HPDE6-E6E7 (cell line): ENCODE results near the gene EXOC3L4.
"Not testable (repeated sequence)": the region's sequence is repeated elsewhere in the genome, so short reads cannot be mapped to it uniquely, and the experiment has no call there.

Source experiments
- DNase-seq: peaks from one replicate; pipeline ENCODE4 v3.0.0; 2011; ENCODE audit warnings: missing footprints; ENCODE audit errors: extremely low spot score

Gene EXOC3L4

GRCh38 chr14:103094406-103095209 is at the start of gene EXOC3L4:
Gene EXOC3L4 (plus strand): TSS chr14:103094725. CDS start chr14:103100220, 5,495 bp downstream.
- DNase-seq, result no peak

DNA sequence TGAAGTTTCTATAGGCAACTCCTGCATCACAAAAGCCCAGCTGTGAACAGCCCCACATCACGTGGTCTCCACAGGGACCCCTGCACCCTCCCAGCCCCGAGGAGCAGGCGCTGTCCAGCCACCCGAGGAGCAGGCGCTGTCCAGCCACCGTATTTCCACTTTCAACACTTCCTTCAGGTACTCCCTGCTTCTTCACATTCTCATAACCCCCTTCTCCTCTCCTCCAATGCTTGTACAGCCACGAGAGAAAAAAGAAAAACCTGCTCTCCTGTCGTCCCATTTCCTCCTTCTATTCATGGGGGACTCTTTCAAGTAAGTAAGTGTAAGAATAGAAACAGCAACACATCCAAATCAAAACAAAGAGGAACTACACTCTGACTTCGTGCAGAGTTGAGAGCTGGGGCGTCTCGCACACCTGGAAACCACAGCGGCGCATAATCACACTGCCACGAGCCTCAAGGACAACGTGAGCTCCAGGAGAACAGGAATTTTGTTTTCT is 49.1 kb upstream of the EXOC3L4 start:
- DNase-seq, result no peak

GRCh38 chr14:103047453-103047852 is 47.1 kb upstream of the EXOC3L4 start:
- DNase-seq, result not testable (repeated sequence)

GRCh38 chr14:103050935-103051334 is 43.6 kb upstream of the EXOC3L4 start:
- no peak for DNase-seq

GRCh38 chr14:103052407-103052806 is 42.1 kb upstream of the EXOC3L4 start:
- DNase-seq, result no peak

DNA sequence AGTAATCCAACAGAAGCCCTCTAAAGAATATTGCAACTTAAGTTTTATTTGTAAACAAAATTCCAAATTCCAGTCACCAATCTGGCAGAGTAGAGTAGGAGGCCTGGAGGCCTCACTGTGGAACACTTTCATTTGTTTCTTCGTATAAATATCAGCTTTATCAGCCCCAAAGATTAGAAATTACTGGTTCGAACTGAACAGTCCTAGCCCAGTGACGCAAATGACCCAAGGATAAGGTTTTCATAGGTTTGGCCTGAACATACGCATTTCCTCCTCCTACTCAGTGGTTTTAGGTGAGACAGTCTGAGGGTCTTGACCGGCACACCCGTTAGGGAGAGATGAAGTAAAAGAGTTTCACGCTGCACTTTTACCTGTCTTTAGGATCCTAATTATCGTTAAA is 38.8 kb upstream of the EXOC3L4 start:
- DNase-seq, result no peak

DNA sequence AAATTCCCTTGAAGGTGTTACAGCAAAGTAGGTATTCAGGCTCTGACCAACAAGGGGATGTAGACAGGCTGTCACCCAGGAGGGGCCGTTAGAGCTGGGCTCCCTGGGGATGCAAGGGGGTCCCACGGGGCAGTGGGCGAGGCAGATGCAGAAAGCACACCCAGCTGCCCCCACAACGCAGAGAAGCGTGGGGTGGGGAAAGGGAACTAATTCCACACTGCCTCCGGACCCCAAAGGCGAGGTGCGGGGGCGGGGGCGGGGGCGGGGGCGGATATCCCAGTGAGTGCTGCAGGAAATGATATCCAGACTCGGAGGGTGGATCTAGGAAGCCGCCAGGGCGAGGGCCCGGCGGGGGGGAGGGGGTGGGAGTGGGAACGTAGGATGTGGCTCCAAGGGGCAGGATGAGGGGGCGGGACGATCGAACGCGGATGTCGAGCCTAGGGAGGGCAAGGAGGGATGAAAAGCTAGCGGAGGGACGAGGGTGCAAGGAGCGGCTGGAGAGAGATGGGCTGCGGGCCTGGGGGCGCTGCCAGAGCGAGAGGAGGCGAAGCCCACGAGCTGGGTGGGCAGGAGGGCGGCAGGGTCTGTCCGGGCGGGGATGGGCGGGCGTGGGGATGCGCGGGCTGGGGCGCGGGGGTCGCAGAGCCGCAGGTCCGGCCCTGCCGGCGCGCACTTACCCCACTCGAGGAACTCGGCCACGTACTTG is 38.0 kb upstream of the EXOC3L4 start:
- no peak for DNase-seq

- no peak for DNase-seq
Observed at GRCh38 chr14:103057028-103057371, 37.5 kb upstream of the EXOC3L4 start.

DNA sequence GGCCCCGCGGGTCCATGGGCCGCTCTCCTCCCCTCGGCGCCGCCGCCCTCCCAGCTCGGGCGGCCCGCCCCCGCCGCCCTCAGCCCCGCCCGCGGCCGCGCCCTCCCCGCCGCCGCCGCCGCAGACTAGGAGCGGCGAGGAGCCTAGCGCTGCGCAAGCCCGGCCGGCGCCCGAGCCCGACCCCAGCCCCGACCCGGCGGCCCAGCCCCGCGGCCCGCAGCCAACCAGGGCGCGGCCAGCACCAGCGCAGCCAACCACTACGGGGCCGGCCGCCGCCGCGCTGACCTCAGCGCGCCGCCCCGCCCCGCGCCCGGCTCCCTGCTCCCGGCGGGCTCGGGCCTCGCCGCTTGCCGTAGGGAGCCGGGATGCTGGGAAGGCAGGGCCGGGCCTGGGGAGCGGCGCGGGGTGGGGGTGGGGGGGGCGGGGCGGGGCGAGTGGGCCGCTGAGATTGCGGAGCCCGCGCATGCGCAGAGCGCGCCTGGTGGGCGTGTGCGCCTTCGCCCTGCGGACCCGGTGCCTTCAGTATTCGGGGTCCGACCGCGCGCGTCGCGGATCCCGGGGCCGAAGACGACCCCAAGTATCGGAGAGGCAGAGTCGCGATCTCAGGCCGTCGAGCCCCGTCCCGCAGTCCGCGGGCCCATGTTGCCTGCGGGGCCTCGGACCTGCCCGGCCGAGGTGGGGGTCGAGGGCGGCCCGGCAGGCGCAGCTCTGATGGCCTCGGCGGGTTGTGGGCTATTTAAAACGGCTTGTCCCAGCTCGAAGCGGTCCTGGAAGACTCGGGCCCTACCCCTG is 37.0 kb upstream of the EXOC3L4 start, which contains the start of gene CDC42BPB:
TSS of gene CDC42BPB (minus strand) at position 178 of the 792 bp plus-strand sequence. CDS start 376 bp downstream, outside the sequence.
- peak; percentile 88 for DNase-seq

DNA sequence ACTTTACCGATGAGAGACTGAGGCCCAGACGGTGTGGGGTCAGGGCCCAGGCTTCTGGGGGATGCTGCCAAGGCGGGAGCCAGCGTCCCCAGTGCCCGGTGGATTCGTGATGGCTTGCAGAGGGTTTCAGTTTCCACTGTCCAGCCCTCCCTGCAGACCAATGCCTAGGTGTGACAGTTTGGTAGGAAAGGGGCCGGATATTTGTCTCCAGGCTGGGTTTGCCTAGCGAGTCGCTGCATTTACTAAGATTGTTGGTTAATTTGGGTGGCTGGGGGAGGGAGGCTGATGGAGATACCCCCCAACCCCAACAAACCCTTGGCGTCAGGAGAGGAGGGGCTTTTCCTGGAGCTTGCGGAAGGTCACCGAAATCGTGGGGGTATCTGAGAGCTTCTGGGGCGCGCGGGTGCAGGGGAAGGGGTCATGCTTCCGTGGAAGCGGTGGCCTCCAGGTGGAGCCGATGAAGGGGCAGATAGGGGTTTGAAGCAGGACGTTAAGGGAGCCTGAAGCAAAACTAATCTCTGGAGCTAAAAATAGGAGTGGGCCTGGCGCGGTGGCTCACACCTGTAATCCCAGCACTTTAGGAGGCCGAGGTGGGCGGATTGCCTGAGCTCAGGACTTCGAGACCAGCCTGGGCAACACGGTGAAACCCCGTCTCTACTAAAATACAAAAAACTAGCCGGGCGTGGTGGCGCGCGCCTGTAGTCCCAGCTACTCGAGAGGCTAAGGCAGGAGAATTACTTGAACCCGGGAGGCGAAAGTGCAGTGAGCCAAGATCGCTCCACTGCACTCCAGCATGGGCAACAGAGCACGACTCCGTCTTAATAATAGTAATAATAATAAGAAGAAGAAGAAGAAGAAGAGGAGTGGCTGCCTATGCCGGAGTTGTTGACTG is 36.1 kb upstream of the EXOC3L4 start:
- no peak for DNase-seq

DNA sequence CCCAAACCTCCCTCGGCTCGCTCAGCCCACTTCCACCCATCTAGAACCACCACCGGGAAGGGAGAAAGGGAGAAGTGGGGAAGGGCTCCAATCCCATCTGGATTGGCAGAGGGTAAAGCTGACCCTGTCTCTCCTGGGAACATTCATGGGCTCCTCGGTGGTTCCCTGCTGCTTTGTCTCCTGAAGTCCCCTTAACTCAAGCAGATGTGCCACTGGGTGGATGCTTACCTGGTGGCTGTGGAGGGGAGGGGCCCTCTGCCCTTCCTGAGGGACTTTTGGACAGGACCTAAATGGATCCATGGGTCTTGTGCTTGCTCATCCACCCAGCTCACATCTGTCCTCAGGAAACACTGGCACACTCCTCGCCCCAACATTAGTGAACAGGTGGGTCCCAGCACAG is 35.0 kb upstream of the EXOC3L4 start:
- DNase-seq, result no peak

GRCh38 chr14:103061482-103061976 is 33.0 kb upstream of the EXOC3L4 start:
- no peak for DNase-seq

- no peak for DNase-seq
Observed at GRCh38 chr14:103064436-103064835, 30.1 kb upstream of the EXOC3L4 start.

GRCh38 chr14:103064978-103065377 is 29.5 kb upstream of the EXOC3L4 start:
- DNase-seq, result no peak

DNA sequence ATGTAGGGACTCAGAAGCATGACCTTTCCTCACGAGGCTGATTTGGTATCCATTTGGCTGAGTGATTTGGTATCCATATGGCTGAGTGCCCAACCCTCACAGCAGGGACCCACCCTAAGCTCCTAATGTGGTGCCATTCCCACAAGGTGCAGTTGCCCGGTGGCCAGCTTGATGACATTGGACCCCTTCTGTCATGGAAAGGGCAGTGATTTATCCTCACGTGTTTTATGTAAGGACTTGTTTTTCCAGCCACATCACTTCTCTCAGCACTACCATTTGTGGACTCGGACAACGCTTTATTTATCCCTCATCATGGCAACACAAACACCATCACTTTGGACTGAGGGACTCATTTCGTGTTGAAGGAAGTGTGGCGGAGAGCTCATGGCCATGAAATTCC is 28.7 kb upstream of the EXOC3L4 start:
- DNase-seq, result no peak

- DNase-seq, result no peak
Observed at GRCh38 chr14:103066399-103066798, 28.1 kb upstream of the EXOC3L4 start.

GRCh38 chr14:103067231-103067954 is 27.1 kb upstream of the EXOC3L4 start:
- DNase-seq, result no peak

DNA sequence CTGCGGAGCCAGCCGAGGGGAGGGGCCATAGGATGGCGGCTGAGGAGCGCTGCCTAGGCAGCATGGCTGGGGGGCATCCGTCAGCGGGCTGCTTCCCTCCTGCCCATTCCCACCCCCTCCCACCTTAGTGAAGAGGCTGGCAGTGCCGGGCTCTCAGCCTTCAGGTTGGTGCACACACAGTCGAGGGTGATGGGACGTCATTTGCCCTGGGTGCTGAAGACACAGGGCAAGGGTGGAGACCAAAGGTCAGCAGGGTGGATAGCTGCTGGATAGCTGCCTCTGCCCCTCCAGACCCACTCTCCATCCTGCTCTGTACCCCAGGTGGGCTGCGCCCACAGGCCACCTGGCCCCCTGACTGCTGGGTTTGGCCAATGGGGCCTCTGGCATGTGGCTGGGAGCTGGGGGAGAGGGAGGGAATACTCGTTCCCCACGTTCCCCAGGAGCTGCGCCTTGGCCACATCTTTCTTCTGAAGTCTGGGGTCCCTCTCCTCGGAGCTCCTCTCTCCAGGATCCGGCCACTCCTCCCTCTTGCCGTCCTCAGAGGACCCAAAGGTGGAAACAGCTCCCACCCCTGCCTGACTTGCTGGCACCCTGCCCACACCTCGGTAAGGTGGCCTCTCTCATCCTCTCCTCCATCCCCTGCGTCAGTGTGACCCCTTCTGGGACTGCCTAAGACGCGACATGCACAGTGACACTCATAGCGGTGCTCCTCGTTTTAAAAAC is 26.0 kb upstream of the EXOC3L4 start:
- DNase-seq, result no peak

GRCh38 chr14:103070263-103070885 is 24.2 kb upstream of the EXOC3L4 start:
- DNase-seq, result no peak
